ENCODE data around the gene ZNF35. TPM values are rescaled to one million over a fixed set of nuclear protein-coding genes. Genes with fewer than 3 reads are reported as not detected.

Gene ZNF35
- total RNA-seq, 1 donor from 2014 or later: 10.0 TPM

DNA sequence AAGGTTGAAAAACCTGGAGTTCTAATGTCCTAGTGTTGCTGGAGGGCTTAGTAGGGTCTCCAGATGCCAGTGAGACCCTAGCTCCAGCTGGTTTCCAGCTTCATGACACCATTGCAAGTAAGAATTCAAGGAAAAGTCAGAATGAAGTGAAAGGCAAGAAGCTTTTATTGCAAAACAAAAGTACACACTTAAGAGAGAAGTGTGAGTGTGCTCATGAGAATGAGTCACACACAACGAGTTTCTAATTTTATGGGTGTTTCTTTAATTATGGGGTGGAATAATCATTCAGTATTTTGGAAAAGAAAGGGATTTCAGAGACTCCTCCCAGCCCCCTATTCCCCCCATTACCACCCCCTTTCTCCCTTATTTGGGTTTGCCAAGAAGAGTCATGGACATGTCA, 39.4 kb downstream of the ZNF35 start:
- Histone ChIP-seq H3K27ac (no peak overlapping the region), H3K9me3 (peaks cover under 1% of the 10 kb centered on the region), H3K4me1 (no peaks in the 10 kb centered on the region), H3K36me3 (no peaks in the 10 kb centered on the region), H3K27me3 (peaks cover 25% of the 10 kb centered on the region), H3K4me3 (no peak overlapping the region)
- DNase-seq (no peak), ATAC-seq (no peak)
- TF ChIP-seq, protein P1, sequence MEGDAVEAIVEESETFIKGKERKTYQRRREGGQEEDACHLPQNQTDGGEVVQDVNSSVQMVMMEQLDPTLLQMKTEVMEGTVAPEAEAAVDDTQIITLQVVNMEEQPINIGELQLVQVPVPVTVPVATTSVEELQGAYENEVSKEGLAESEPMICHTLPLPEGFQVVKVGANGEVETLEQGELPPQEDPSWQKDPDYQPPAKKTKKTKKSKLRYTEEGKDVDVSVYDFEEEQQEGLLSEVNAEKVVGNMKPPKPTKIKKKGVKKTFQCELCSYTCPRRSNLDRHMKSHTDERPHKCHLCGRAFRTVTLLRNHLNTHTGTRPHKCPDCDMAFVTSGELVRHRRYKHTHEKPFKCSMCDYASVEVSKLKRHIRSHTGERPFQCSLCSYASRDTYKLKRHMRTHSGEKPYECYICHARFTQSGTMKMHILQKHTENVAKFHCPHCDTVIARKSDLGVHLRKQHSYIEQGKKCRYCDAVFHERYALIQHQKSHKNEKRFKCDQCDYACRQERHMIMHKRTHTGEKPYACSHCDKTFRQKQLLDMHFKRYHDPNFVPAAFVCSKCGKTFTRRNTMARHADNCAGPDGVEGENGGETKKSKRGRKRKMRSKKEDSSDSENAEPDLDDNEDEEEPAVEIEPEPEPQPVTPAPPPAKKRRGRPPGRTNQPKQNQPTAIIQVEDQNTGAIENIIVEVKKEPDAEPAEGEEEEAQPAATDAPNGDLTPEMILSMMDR (IDR thresholded peaks at IDR 0.05): no peak
- intact Hi-C loops (cut with DNase I): no loop called here

Other genes with a start within 250 kb of the ZNF35 start
- gene ZNF445, start 171.1 kb upstream of the ZNF35 start, total RNA-seq: 19.8 TPM
- gene ZKSCAN7, start 93.5 kb upstream of the ZNF35 start, total RNA-seq: 3.6 TPM
- gene ZNF660, start 63.8 kb upstream of the ZNF35 start, total RNA-seq: 5.9 TPM
- gene ZNF197, start 23.7 kb upstream of the ZNF35 start, total RNA-seq: 14.2 TPM
- 4.1 TPM for gene ZNF502, start 63.9 kb downstream of the ZNF35 start, total RNA-seq
- 4.5 TPM for gene ZNF501, start 80.9 kb downstream of the ZNF35 start, total RNA-seq
- gene KIAA1143, start 112.9 kb downstream of the ZNF35 start, total RNA-seq: 25.2 TPM
- 0.81 TPM for gene KIF15, start 113.1 kb downstream of the ZNF35 start, total RNA-seq
- gene TMEM42, start 213.2 kb downstream of the ZNF35 start, total RNA-seq: 14.4 TPM
- not detected for gene TGM4, start 225.9 kb downstream of the ZNF35 start, total RNA-seq